ENCODE measurements around the gene SNU13.
"Not testable (repeated sequence)": the region's sequence is repeated elsewhere in the genome, so short reads cannot be mapped to it uniquely, and the experiment has no call there.

The SNU13 gene

GRCh38 chr22:41638748-41639147 lies 49.9 kb downstream of the SNU13 start:
- no peak for DNase-seq (ENCODE audit: low spot score)

- no peak for DNase-seq (ENCODE audit: low spot score)
These were observed 50.5 kb downstream of the SNU13 start for GRCh38 chr22:41638124-41638523.

GRCh38 chr22:41637623-41638022 lies 51.0 kb downstream of the SNU13 start:
- DNase-seq (ENCODE audit: low spot score), result not testable (repeated sequence)

GRCh38 chr22:41636467-41636866 lies 52.2 kb downstream of the SNU13 start:
- DNase-seq (ENCODE audit: low spot score), result peak; percentile 44

GRCh38 chr22:41634610-41635009 lies 54.1 kb downstream of the SNU13 start:
- DNase-seq (ENCODE audit: low spot score), result not testable (repeated sequence)

DNA sequence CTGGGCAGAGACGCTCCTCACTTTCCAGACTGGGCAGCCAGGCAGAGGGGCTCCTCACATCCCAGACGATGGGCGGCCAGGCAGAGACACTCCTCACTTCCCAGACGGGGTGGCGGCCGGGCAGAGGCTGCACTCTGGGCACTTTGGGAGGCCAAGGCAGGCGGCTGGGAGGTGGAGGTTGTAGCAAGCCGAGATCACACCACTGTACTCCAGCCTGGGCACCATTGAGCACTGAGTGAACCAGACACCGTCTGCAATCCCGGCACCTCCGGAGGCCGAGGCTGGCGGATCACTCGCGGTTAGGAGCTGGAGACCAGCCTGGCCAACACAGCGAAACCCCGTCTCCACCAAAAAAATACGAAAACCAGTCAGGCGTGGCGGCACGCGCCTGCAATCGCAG lies 57.1 kb downstream of the SNU13 start:
- not testable (repeated sequence) for DNase-seq (ENCODE audit: low spot score)

GRCh38 chr22:41631115-41631514 lies 57.6 kb downstream of the SNU13 start:
- not testable (repeated sequence) for DNase-seq (ENCODE audit: low spot score)

DNA sequence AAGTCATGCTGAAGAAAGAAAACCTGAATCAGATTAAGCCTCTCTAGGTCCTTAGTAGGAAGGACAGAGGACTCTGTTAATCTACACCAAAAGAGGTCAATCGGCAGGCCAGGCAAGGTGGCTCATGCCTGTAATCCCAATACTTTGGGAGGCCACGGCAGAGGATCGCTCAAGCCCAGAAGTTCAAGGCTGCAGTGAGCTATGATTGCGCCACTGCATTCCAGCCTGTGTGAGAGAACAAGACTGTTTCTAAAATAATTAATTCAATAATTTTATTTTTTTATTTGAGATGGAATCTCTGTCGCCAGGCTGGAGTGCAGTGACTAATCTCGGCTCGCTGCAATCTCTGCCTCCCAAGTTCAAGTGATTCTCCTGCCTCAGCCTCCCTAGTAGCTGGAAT lies 63.1 kb downstream of the SNU13 start:
- no peak for DNase-seq (ENCODE audit: low spot score)
